ENCODE results near the gene SSTR5.

GRCh38 chr16:1105888-1106620 lies 33.5 kb downstream of the SSTR5 start:
- TF ChIP-seq POLR2AphosphoS5 (IDR thresholded peaks at IDR 0.05; ENCODE audit: low read depth, low read length) (no peak), REST (IDR thresholded peaks at IDR 0.05; ENCODE audit: insufficient read depth in 1 of 2, low read depth in 2 of 2, low read length in 2 of 2) (no peak), TAF1 (IDR thresholded peaks at IDR 0.05; ENCODE audit: borderline replicate concordance, insufficient read depth, low read length) (no peak), SIN3A (IDR thresholded peaks at IDR 0.05; ENCODE audit: borderline replicate concordance, insufficient read depth, low read length) (no peak), FOXP2 (optimal IDR thresholded peaks at IDR 0.05; ENCODE audit: borderline replicate concordance, extremely low read depth, extremely low read length, insufficient read depth) (no peak)

Measured in PFSK-1 (cell line).